Adrenal gland (tissue), 12 donors: ENCODE measurements around the gene TNIK. TPM values are rescaled to one million over a fixed set of nuclear protein-coding genes. Genes with fewer than 3 reads are reported as not detected.
A peak's percentile ranks its signal among the peaks of the same experiment; 100 is the strongest.

Experiments
- DNase-seq, 7 donors: peaks; one replicate each; pipeline ENCODE4 v3.0.0-alpha.2; 2019 to 2020
- H3K27ac ChIP-seq, 5 donors: fragments of 200-600 bp; sonication (generic) in 4 of 5; 1 replicate in 3 of 5; 2 replicates in 2 of 5; pipeline versions ENCODE4 v1.5.1 to v1.8.0; 2016 to 2020; ENCODE audit warnings: mild to moderate bottlenecking in 1 of 5
- H3K27me3 ChIP-seq: fragments of 200-600 bp; 2 replicates; pipeline ENCODE4 v1.8.0; 2021
- H3K36me3 ChIP-seq, 2 donors: fragments of 200-600 bp; replicated peaks in 1 of 2; 1 replicate in 1 of 2; 2 replicates in 1 of 2; pipeline versions ENCODE4 v1.5.1 to v1.8.0; 2018 to 2022
- H3K4me1 ChIP-seq, 2 donors: fragments of 200-600 bp; replicated peaks in 1 of 2; 1 replicate in 1 of 2; 2 replicates in 1 of 2; pipeline versions ENCODE4 v1.5.1 to v1.8.0; 2018 to 2021
- H3K4me3 ChIP-seq, 4 donors: fragments of 200-600 bp; sonication (generic) in 3 of 4; one replicate each; pipeline ENCODE4 v1.5.1; 2016 to 2018
- H3K9me3 ChIP-seq, 3 donors: fragments of 200-600 bp; sonication (generic) in 1 of 3; replicated peaks in 1 of 3; 1 replicate in 2 of 3; 2 replicates in 1 of 3; pipeline versions ENCODE4 v1.5.1 to v1.8.0; 2016 to 2021
- CTCF ChIP-seq, 6 experiments: fragments of 450-650 bp in 4 of 6; fragments of 200-600 bp in 2 of 6; sonication (generic) in 1 of 6; IDR thresholded peaks; 1 replicate in 5 of 6; 2 replicates in 1 of 6; pipeline versions ENCODE4 v1.5.1 to v1.8.0; 2016 to 2021; ENCODE audit warnings: antibody characterized with exemption in 6 of 6, mild to moderate bottlenecking in 2 of 6, moderate library complexity in 1 of 6
- POLR2A ChIP-seq, 2 donors: fragments of 450-650 bp; IDR thresholded peaks; one replicate each; pipeline ENCODE4 v1.6.1; 2017; ENCODE audit warnings: antibody characterized with exemption in 2 of 2, mild to moderate bottlenecking in 2 of 2, moderate library complexity in 1 of 2
- WGBS, 4 donors: extraction: QIAGEN DNeasy Blood & Tissue Kit in 2 of 4; methylation state at CpG; one replicate each; pipeline versions ENCODE4 v1.1.5 to v1.1.7; 2013 to 2017; 5-methylcytosine and 5-hydroxymethylcytosine counted together
- intact Hi-C, 2 donors: fragments of 100-400 bp; cut with DNase I; formaldehyde crosslinking; loops; one replicate each; pipeline versions ENCODE4 v1.14.1 to v1.15.0; 2022 to 2023
- polyA plus RNA-seq, 3 donors: library from polyadenylated mRNA; stranded (reverse); fragments of 200-250 nt in 2 of 3; fragments of 350-450 nt in 1 of 3; fragmentation: Illumina TruSeq in 1 of 3; extraction: RNeasy Lipid Tissue Mini Kit (QIAGEN cat#74804) in 1 of 3; gene quantifications; one replicate each; pipeline ENCODE4 v1.2.3, GENCODE V29; 2013 to 2014
- total RNA-seq, 9 donors: library from RNA; depleted of rRNA in 4 of 9; stranded (reverse); fragments of >200 nt in 4 of 9; fragments of 120-200 nt in 1 of 9; fragmentation: NEBNext Ultra II Directional in 1 of 9; extraction: Animal tissue kit (Norgen Biotek cat#: 25700) in 1 of 9; gene quantifications; one replicate each; pipeline versions ENCODE4 v1.1.0 to v1.2.4, GENCODE V29; 2013 to 2023
- donor health status: healthy with polysubstance abuse.
- donor health status: Bipolar disorder and iron deficiency.
- donor health status: DM: yes; HTN: yes; CAD: no.
- donor health status: DM: no; HTN: no; CAD: no.
- donor health status: DM: no; HTN: no; CAD: no.
- donor health status: DM: yes; HTN: yes; CAD: no.

Gene TNIK
- total and polyA plus RNA-seq, 12 donors = 4.9 to 33.1 (median 10.7) TPM

GRCh38 chr3:171377859-171378258 lies 82.3 kb downstream of the TNIK start:
- H3K4me1 ChIP-seq = peaks cover 3 to 40% of the 10 kb centered on the region in 2 donors
- TF ChIP-seq CTCF (IDR thresholded peaks at IDR 0.05) = no peak
- no peak for TF ChIP-seq POLR2A (IDR thresholded peaks at IDR 0.05)
- no peak for DNase-seq
- H3K27me3 ChIP-seq = no peaks in the 10 kb centered on the region
- no peak overlapping the region for H3K27ac ChIP-seq
- H3K36me3 ChIP-seq = no peaks in the 10 kb centered on the region
- no peak overlapping the region for H3K4me3 ChIP-seq
- H3K9me3 ChIP-seq = no peaks in the 10 kb centered on the region
- 91 to 100% (median 94%) methylated on average over 1 of the region's 1 CpG for WGBS, 4 donors
- intact Hi-C loops = no loop called here

GRCh38 chr3:171376596-171376947 lies 83.6 kb downstream of the TNIK start:
- no peak for DNase-seq
- no peaks in the 10 kb centered on the region for H3K36me3 ChIP-seq
- peak overlapping the region in 1 of 5 donors; percentile 19 for H3K27ac ChIP-seq
- H3K4me1 ChIP-seq = peaks cover 3 to 40% of the 10 kb centered on the region in 2 donors
- H3K27me3 ChIP-seq = no peaks in the 10 kb centered on the region
- TF ChIP-seq CTCF (IDR thresholded peaks at IDR 0.05) (no peak), POLR2A (IDR thresholded peaks at IDR 0.05) (no peak)
- intact Hi-C loops = no loop called here
- no peak overlapping the region for H3K4me3 ChIP-seq
- no peaks in the 10 kb centered on the region for H3K9me3 ChIP-seq

GRCh38 chr3:171375666-171376595 lies 84.3 kb downstream of the TNIK start:
- Histone ChIP-seq H3K36me3 (no peaks in the 10 kb centered on the region), H3K27ac (peak overlapping the region in 2 of 5 donors; percentile 54 to 56), H3K27me3 (no peaks in the 10 kb centered on the region), H3K4me1 (peaks cover 3 to 36% of the 10 kb centered on the region in 2 donors), H3K4me3 (no peak overlapping the region), H3K9me3 (no peaks in the 10 kb centered on the region)
- intact Hi-C loops = no loop called here
- TF ChIP-seq CTCF (IDR thresholded peaks at IDR 0.05) (no peak), POLR2A (IDR thresholded peaks at IDR 0.05) (no peak)
- WGBS, 4 donors = 65 to 74% (median 71%) methylated on average over 11 of the region's 11 CpGs
- peak in 2 of 7 donors; percentile 15 to 49 for DNase-seq

- no peaks in the 10 kb centered on the region for H3K9me3 ChIP-seq
- intact Hi-C loops = no loop called here
- DNase-seq = peak in 5 of 7 donors; percentile 28 to 57 (median 38)
- H3K27ac ChIP-seq = peak overlapping the region in 1 of 5 donors; percentile 56
- no peaks in the 10 kb centered on the region for H3K27me3 ChIP-seq
- TF ChIP-seq CTCF (IDR thresholded peaks at IDR 0.05) (no peak), POLR2A (IDR thresholded peaks at IDR 0.05) (no peak)
- H3K36me3 ChIP-seq = no peaks in the 10 kb centered on the region
- WGBS, 4 donors = 4 to 24% (median 8%) methylated on average over 3 of the region's 3 CpGs
- no peak overlapping the region for H3K4me3 ChIP-seq
- H3K4me1 ChIP-seq = peaks cover 3 to 30% of the 10 kb centered on the region in 2 donors
Measured at GRCh38 chr3:171374661-171375285, 85.4 kb downstream of the TNIK start.
